GM21423 (cell line): ENCODE data around the gene PEX6.
"Not testable (repeated sequence)": the region's sequence is repeated elsewhere in the genome, so short reads cannot be mapped to it uniquely, and the experiment has no call there.

Experiments
- ATAC-seq: cut with Tn5 transposase; IDR thresholded peaks from one replicate; pipeline ENCODE4 v1.9.1; 2021; ENCODE audit warnings: mild to moderate bottlenecking, moderate library complexity; ENCODE audit not compliant: unreplicated experiment

The PEX6 gene

DNA sequence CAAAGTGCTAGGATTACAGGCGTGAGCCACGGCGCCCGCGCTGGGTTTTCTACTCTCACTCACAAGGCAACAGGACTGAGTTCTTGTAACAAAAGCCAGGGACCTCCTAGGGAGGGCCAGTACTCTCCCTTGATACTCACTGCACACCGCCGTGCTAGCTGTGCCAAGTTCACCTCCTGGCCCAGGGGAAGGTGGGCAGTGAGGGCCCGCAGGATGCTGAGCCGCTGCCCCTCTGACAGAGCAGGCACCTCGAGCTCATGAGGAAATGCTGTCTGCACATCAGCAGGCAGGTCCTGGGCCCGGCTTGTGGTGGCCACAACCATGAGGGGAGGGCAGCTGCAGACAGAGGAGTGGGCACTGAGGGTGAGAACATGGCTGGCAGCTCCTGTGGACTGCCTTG, 11.8 kb downstream of the PEX6 start:
- ATAC-seq: no peak

DNA sequence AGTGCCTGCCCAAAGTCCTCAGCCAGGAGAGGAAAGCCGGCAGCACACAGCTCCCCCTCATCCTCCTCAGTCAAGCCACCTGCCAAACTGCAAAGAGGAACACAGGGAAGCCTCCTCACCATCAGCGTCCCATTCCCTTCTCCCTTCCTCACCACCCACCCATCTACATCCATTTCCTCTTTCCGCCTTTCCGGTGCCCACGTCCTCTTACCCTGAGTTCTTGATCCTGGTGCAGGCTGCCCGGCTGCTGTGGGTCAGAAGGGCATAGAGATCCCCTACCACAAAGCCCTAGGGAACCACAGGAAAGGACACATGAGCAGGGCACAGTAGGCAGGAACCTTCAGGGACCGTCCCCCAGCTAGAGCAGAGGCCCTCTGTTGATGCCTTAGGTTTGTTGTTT, 12.4 kb downstream of the PEX6 start:
- ATAC-seq: no peak

DNA sequence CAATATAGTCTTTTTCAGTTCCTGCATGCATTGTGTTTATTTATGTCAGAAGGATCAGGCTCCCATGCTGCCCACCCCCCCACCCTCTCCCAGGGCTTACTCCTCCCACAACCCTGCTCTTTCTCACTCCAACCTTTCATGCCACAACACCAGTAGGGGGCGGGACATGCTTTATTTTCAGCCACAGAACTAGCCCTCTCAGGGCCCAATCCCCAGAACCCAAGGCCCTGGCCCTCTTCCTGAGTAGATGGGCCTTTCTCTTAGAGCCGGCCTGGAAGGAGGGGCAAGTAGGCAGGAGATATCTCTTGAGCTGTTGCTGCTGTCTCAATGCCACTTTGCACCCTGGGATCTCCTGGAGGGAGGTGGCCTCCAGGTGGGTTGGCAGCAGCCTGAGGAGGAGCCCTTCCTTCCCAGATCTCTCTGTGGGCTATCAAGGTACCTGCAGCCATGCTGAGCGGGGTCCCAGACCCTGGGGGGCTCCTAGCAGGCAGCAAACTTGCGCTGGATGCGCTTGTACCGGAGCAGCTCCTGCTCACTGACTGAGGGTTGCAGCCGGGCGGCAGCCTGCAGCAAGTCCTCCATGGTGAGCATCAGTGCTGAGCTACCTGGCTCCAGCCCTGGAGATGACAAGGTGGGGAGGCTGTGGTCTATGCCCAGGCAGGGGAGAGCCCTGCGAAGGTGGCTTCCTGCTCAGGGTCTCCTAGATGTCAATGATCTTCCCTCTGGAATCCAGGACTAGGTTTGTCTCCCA, 15.0 kb downstream of the PEX6 start:
- no peak for ATAC-seq

DNA sequence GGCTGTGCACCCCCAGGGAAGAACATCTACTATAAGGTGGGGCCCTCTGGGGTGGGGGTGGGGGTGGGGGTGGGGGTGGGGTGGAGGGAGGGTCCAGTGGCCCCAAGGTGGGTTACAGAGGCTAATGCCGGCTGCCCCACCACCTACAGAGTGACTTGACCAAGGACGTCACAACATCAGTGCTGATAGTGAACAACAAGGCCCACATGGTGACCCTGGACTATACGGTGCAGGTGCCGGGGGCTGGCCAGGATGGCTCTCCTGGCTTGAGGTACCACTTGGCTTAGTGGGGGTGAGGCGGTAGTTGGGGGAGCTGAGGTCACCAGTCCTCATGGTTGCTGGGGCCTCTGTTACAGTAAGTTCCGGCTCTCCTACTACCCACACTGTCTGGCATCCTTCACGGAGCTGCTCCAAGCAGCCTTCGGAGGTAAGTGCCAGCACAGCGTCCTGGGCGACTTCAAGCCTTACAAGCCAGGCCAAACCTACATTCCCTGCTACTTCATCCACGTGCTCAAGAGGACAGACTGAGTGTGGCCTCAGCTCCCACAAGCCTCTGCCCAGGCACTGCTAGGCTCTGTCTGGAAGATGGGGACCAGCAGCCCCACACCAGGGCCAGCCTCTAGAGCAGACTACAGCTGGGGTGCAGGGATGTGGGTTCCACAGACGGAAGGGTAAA, 15.7 kb downstream of the PEX6 start:
- ATAC-seq: no peak

DNA sequence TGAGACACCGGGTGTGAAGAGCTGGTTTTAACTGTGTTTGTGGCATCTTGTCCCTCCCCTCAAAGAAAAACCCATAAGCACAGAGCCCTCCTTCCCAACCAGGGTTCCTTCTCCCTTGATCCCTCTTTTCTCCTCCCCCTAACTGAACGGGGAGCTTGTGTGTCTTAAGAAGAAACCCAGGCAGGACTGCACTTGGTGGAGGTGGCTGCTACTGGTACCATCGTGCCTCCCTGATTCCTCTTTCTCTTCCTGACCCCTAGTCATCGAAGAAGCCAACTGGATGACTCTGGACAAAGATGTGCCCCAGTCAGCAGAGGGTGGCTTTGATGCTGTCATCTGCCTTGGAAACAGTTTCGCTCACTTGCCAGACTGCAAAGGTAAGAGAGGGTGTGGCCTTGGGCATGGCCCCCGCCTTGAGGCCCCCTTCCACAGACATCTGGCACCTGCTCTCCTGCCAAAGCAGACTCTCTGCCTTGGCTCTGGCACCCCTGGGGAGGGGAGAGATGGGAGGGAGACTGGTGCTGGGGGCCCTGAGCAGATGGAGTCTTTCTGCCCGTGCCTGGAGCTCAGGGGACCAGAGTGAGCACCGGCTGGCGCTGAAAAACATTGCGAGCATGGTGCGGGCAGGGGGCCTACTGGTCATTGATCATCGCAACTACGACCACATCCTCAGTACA, 16.3 kb downstream of the PEX6 start:
- no peak for ATAC-seq

DNA sequence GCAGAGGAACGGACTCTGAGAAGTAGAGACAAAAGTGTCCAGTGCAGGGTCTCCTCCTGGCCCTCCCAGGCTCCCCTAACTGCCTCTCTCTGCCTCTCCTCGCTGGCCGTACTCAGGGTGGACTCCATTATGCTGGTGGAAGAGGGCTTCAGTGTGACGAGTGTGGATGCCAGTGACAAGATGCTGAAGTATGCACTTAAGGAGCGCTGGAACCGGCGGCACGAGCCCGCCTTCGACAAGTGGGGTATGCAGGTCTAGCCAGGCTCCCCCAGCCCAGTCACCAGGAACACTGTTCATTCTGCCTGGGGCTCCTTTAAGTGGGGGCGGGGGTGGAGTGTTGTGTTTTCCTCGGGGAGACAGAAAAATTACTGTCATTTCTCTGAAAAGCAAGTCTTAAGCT, 16.9 kb downstream of the PEX6 start:
- no peak for ATAC-seq

DNA sequence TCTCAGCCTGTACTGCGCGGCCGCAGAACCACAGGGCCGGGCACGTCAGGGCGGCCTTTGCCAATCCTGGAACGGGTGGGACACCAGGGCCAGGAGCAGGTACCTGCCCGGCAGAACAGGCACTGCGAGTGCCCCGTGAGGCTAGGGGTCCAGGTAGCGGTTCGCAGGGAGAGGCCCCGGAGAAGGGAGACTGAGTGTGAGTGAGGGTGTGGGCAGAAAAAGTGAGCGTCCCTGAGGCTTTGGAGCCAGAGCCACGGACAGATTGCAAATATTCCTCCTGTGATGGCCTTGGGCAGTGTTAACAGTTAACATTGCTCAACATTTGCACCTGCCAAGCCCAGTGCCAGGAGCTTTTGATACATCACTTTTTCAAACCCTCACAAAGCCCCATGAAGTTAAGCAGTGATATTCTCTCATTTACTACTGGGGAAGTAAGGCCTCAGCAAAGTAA, 17.9 kb downstream of the PEX6 start:
- no peak for ATAC-seq

DNA sequence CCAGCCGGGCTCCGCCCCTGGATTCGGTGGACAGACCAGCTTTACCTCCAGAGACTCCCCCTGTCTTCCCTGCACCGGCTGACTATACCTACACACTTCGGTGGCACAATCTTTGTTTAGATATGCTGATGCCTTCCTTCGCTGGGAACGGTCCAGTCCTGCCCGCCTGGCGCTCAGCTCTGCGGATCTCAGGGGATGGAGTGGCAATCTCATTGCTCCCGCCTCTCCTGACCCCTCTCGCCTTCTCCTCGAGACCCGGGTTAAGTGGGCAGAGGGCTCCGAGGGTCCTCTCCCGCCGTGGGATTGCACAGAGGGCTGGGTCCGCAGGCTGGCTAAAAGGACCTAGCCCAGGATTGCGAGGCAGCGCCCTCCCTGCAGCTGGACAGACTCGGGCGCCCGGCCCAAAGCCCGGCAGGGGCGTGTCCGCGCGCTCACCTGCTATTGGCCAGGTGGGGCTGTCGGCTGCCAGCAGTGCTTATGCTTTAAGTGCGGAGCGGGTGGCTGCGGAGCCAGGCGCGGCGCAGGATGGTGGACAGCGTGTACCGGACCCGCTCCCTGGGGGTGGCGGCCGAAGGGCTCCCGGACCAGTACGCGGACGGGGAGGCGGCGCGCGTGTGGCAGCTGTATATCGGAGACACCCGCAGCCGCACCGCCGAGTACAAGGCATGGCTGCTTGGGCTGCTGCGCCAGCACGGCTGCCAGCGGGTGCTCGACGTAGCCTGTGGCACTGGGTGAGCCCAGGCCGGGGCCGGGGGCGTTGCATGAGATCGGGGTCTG, 18.6 kb downstream of the PEX6 start, which contains the start of gene GNMT:
GNMT (plus strand) TSS at position 512 of the 777 bp plus-strand sequence; CDS start at position 526, 14 bp downstream.
- no peak for ATAC-seq

DNA sequence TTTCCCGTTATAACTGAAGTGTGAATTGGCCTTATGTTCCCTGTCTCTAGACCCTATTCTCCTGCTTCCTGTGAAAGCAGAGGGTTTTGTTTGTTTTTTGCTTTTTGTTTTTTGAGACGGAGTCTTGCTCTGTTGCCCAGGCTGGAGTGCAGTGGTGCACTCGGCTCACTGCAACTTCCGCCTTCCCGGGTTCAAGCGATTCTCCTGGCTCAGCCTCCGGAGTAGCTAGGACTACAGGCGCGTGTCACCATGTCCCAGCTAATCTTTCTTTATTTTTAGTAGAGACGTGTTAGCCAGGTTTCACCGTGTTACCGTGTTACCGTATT, 19.1 kb downstream of the PEX6 start:
- no peak for ATAC-seq

DNA sequence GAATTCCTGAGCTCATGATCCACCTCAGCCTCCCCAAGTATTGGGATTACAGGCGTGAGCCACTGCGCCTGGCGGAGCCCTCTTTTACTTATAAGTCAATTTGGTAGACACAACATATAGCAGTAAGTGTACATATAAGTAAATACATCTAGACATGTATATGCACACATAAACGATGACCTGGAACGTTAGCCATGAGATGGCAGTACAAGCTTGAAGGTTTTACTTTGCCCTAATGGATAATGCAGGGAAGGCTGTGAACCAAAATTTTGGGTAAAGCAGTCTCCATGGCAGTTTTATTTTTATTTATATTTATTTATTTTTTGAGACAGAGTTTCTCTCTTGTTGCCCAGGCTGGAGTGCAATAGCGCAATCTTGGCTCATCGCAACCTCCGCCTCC, 20.9 kb downstream of the PEX6 start:
- ATAC-seq: no peak

DNA sequence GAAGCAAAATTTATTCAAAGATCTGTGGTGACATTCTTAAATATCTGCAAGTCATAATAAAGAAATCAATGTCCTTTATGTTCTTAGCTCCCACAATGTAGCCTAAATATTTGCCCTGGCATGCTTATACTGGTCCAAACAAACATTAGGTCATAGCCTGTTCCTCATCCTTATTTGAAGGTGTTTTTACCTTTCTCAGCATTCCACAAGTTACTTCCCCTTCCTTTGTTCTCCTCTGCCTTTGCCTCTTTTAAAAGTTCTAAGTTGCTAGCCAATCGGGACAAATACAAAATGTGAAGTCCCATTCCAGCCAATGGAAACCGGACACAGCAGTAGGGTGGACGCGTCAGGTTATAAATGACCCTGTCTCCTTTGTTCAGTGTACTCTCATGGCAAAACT, 24.6 kb downstream of the PEX6 start:
- not testable (repeated sequence) for ATAC-seq

DNA sequence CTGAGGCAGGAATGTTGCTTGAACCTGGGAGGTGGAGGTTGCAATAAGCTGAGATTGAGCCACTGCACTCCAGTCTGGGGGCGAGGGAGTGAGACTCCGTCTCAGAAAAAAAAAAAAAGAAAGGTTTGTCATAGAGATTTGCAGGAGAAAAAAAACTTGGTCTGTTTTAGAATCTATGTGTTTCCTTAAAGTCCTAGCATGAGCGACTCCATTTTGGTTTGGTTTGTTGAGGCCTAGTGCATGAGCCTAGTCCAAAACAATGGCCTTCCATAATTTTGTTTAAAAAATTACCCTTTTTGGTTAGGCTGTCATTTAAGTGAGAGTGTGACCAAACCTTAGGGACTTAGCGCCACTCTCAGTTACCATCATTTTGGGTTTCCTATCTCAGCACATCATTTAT, 26.6 kb downstream of the PEX6 start:
- no peak for ATAC-seq

DNA sequence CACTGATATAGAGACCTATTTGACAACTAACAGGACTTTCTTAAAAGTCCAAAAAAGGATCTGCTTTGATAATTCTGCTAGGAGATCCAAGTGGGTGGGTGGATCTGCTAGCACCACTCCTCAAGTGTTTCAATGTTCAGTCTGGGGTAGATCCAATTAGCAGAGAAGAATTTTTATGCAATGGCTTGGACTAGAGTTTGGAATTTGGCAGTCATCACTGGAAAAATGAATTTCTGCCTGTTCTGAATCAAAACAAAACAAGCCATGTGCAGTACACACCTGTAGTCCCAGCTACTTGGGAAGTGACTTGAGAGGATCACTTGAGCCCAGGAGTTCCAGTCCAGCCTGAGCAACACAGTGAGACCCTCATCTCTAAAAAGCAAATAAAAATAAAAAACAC, 31.0 kb downstream of the PEX6 start:
- ATAC-seq: no peak

DNA sequence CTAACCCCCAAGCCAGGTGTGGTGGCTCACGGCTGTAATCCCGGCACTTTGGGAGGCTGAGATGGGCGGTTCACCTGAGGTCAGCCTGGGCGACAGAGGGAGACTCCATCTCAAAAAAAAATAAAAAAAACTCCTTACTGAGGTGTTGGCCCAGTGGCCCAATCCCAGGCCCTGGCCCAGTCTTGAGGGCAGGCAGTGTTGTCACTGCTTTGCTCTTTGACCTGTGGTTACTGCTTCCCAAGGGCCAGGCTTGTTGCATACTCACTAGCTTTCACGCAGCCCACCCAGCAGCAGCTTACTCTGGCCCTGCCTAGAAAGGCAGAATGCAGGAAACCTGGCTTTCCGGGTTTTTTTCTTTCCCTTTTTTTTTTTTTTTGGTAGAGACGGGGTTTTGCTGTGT, 36.5 kb downstream of the PEX6 start:
- ATAC-seq: no peak

DNA sequence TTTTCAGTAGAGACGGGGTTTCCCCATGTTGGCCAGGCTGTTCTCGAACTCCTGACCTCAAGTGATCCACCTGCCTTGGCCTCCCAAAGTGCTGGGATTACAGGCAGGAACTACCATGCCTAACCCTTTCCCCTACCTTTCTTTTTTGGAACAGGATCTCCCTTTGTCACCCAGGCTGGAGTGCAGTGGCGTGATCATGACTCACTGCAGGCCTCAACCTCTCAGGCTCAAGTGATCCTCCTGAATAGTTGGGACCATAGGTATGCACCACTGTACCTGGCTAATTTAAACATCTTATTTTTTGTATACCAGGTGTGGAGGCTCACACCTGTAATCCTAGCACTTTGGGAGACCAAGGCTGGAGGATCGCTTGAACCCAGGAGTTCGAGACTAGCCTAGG, 37.6 kb downstream of the PEX6 start:
- not testable (repeated sequence) for ATAC-seq

DNA sequence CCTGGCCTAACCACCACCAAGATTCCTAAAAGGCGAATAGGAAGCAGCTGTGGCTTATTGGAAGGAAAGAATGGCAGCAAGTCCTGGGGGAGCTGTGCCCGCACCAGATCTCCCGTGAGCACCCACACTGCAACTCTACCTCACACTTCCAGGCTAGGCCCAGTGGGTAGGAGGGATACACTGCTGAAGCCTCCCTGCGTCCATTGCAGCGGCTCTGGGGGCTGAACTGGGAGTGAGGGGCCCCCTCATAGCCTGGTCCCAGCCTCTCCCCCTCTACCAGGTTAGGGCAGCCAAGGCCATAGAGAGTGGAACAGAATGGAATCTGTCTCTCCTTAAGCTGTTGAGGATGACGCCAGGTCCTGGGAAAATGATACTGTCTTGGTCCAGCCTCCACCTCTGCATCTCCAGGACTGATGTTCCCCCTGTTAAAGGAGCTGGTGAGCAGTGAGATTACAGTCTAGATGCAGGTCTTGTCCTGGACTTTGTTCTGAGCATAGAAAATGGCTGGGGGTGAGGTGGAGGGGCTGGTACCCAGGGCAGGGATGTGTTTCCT, 38.4 kb downstream of the PEX6 start:
- ATAC-seq: no peak

DNA sequence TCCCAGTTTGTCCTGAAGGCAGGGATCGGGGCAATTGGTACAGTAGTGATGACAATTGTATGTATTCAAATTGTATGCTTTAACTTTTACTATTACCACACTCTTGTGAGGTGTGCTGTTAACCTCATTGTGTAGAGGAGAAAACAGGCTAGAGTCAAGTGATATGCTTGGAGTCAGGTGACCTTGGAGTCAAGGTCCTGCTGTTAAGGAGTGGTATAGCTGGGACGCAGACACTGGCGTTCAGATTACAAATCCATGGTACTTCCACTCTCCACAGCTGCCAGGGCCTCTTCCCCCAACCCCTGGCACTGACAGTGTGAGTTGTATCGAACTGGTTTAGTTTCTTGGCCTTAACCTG, 39.2 kb downstream of the PEX6 start:
- ATAC-seq: no peak

DNA sequence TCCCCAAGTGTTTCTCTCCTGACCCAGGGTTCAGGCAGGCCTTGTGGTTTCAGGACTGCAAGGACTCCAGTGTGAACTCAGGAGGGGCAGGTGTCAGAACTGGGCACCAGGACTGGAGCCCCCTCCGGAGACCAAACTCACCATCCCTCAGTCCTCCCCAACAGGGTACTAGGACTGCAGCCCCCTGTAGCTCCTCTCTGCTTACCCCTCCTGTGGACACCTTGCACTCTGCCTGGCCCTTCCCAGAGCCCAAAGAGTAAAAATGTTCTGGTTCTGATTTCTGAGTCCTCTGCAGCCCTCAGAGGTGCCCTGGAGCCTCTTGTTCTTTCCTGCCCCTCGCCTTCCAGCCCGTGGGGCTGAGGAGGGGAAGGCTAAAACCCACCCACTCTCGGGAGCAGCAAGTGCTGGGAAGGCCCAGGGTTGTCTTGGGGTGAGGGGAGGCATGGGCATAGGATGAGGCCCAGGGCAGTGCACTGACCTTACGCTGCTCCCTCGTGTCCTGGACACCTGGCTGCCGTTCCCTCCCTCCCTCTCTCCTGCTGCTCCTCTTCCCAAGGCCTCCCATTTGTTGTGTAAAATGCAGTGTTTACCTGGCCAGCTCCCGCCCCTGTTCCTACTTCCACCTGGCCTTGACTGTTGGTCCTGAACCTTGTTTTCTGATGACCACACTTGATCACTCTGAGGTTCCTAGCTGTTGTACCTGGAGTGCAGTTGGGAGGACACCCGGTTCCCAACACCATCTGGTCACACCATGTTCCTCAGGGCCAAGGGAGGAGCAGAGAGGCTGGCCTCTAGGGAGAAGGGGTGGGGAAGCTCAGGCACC, 39.8 kb downstream of the PEX6 start:
- no peak for ATAC-seq

DNA sequence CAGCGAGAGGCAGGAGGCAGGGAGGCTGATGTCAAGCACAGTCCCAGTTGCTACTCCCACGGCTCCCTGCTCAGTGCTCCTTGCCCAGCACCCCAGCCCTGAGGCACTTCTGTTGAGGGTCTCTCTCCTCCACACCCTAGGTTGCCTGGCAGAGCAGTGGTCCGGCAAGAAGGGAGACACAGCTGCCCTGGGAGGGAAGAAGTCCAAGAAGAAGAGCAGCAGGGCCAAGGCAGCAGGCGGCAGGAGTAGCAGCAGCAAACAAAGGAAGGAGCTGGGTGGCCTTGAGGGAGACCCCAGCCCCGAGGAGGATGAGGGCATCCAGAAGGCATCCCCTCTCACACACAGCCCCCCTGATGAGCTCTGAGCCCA, 40.6 kb downstream of the PEX6 start:
- no peak for ATAC-seq
